Glutamatergic neuron (in vitro differentiated cells): ENCODE data around the gene SIN3B. TPM values are rescaled to one million over a fixed set of nuclear protein-coding genes. Genes with fewer than 3 reads are reported as not detected.

Experiments
- DNase-seq: peaks from one replicate; pipeline ENCODE4 v3.0.0; 2022
- H3K27ac Mint-ChIP-seq: one replicate; pipeline ENCODE4 v1.8.0; 2020; ENCODE audit warnings: mild to moderate bottlenecking, mixed read lengths, inconsistent platforms; ENCODE audit not compliant: unreplicated experiment
- H3K27me3 Mint-ChIP-seq: one replicate; pipeline ENCODE4 v1.8.0; 2020; ENCODE audit warnings: mild to moderate bottlenecking, moderate library complexity, mixed read lengths, inconsistent platforms; ENCODE audit not compliant: unreplicated experiment
- H3K36me3 Mint-ChIP-seq: one replicate; pipeline ENCODE4 v1.8.0; 2020; ENCODE audit warnings: mild to moderate bottlenecking, mixed read lengths, inconsistent platforms; ENCODE audit not compliant: unreplicated experiment
- H3K4me1 Mint-ChIP-seq: one replicate; pipeline ENCODE4 v1.8.0; 2020; ENCODE audit warnings: mild to moderate bottlenecking, low read depth, mixed read lengths, inconsistent platforms; ENCODE audit not compliant: unreplicated experiment
- H3K4me3 Mint-ChIP-seq: one replicate; pipeline ENCODE4 v1.8.0; 2020; ENCODE audit warnings: mild to moderate bottlenecking, mixed read lengths, inconsistent platforms; ENCODE audit not compliant: unreplicated experiment
- H3K9me3 Mint-ChIP-seq: one replicate; pipeline ENCODE4 v1.8.0; 2020; ENCODE audit warnings: mild to moderate bottlenecking, moderate library complexity, mixed read lengths, inconsistent platforms; ENCODE audit not compliant: unreplicated experiment
- total RNA-seq: library from RNA; stranded (reverse); fragmentation: NEBNext Ultra II Directional; extraction: Animal tissue kit (Norgen Biotek cat#: 25700); gene quantifications from one replicate; pipeline ENCODE4 v1.2.1, GENCODE V29; 2021; ENCODE audit not compliant: unreplicated experiment
- TF ChIP-seq, protein P1 (sequence below): fragments of 200-600 bp; sonication (generic); IDR thresholded peaks from one replicate; pipeline ENCODE4 v1.5.0; 2021; ENCODE audit not compliant: partially characterized antibody, unreplicated experiment

Gene SIN3B
- total RNA-seq, 1 donor from 2014 or later, result 97.9 TPM

DNA sequence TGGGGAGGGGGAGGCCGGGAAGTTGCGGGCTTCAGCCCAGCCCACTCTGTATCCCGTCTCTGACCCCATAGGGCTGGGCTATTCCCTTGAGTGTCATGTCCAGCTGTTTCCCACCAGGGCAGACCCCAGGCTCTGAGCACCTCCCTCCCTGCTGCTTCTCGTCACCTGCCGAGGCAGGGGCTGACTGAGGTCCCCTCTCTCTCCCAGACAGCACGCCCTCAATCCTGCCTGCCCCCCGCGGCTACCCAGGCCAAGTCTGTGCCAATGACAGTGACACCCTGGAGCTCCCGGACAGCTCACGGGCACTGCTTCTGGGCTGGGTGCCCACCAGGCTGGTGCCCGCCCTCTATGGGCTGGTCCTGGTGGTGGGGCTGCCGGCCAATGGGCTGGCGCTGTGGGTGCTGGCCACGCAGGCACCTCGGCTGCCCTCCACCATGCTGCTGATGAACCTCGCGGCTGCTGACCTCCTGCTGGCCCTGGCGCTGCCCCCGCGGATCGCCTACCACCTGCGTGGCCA, 60.2 kb downstream of the SIN3B start:
- Mint-ChIP-seq H3K27me3 (peaks cover 9% of the 10 kb centered on the region), H3K4me3 (no peak overlapping the region), H3K27ac (no peak overlapping the region), H3K4me1 (peaks cover 21% of the 10 kb centered on the region), H3K36me3 (no peaks in the 10 kb centered on the region), H3K9me3 (peaks cover 5% of the 10 kb centered on the region)
- DNase-seq, result no peak
- TF ChIP-seq, protein P1, sequence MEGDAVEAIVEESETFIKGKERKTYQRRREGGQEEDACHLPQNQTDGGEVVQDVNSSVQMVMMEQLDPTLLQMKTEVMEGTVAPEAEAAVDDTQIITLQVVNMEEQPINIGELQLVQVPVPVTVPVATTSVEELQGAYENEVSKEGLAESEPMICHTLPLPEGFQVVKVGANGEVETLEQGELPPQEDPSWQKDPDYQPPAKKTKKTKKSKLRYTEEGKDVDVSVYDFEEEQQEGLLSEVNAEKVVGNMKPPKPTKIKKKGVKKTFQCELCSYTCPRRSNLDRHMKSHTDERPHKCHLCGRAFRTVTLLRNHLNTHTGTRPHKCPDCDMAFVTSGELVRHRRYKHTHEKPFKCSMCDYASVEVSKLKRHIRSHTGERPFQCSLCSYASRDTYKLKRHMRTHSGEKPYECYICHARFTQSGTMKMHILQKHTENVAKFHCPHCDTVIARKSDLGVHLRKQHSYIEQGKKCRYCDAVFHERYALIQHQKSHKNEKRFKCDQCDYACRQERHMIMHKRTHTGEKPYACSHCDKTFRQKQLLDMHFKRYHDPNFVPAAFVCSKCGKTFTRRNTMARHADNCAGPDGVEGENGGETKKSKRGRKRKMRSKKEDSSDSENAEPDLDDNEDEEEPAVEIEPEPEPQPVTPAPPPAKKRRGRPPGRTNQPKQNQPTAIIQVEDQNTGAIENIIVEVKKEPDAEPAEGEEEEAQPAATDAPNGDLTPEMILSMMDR, result no peak

DNA sequence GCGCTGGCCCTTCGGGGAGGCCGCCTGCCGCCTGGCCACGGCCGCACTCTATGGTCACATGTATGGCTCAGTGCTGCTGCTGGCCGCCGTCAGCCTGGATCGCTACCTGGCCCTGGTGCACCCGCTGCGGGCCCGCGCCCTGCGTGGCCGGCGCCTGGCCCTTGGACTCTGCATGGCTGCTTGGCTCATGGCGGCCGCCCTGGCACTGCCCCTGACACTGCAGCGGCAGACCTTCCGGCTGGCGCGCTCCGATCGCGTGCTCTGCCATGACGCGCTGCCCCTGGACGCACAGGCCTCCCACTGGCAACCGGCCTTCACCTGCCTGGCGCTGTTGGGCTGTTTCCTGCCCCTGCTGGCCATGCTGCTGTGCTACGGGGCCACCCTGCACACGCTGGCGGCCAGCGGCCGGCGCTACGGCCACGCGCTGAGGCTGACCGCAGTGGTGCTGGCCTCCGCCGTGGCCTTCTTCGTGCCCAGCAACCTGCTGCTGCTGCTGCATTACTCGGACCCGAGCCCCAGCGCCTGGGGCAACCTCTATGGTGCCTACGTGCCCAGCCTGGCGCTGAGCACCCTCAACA, 60.8 kb downstream of the SIN3B start:
- Mint-ChIP-seq H3K4me1 (peaks cover 23% of the 10 kb centered on the region), H3K36me3 (no peaks in the 10 kb centered on the region), H3K27me3 (peaks cover 9% of the 10 kb centered on the region), H3K27ac (no peak overlapping the region), H3K9me3 (peaks cover 3% of the 10 kb centered on the region), H3K4me3 (no peak overlapping the region)
- DNase-seq, result no peak
- TF ChIP-seq, protein P1, result no peak

DNA sequence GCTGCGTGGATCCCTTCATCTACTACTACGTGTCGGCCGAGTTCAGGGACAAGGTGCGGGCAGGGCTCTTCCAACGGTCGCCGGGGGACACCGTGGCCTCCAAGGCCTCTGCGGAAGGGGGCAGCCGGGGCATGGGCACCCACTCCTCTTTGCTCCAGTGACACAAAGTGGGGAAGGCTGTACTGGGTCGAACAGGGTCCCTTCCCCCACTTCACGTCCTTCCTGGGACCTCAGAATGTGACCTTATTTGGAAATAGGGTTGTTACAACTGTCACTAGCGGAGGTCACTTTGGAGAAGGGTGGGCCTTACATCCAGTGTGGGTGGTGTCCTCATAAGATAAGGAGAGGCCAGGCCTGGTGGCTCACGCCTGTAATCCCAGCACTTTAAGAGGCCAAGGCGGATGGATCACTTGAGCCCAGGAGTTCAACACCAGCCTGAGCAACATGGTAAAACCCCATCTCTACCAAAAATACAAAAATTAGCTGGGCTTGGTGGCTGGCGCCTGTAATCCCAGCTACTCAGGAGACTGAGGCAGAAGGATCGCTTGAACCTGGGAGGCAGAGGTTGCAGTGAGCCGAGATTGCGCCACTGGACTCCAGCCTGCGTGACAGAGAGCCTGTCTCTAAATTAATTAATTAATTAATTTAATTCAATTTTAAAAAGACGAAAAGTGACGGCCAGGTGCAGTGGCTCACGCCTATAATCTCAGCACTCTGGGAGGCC, 61.4 kb downstream of the SIN3B start:
- TF ChIP-seq, protein P1, result no peak
- Mint-ChIP-seq H3K27me3 (peaks cover 12% of the 10 kb centered on the region), H3K4me1 (peaks cover 27% of the 10 kb centered on the region), H3K36me3 (no peaks in the 10 kb centered on the region), H3K4me3 (no peak overlapping the region), H3K9me3 (peaks cover 7% of the 10 kb centered on the region), H3K27ac (peak overlapping the region; percentile 15)
- no peak for DNase-seq

DNA sequence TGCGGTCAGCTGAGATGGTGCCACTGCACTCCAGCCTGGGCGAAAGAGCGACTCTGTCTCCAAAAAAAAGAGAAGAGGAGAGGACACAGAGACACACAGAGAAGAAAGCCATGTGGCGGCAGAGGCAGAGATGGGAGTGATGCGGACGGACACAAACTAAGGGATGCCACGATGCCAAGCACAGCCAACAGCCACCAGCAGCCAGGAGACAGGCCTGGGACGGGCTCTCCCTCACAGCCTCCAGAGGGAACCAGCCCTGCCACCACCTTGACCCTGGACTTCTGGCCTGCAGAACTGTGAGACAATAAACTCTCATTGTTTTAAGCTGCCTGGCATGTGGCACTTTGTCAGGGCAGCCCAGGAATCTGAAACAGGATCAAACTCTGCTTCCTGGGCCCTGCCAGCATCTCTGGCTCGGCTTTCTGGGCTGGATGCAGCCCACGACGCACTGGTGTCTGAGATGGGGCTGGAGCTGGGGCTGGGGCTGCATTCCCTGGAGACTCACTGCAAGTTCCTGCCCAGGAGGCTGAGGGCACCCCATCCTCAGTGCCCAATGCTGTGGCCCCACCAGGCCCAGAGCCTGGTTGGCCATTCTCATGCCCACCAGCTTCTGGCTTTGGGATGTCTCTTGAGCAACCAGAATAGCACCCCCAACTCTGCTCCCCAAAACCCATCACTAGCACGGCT, 62.6 kb downstream of the SIN3B start:
- peaks cover 27% of the 10 kb centered on the region for H3K4me1 Mint-ChIP-seq

More for the DNA sequence above, 62.6 kb downstream of the SIN3B start:
- TF ChIP-seq, protein P1, result no peak
- no peak overlapping the region for H3K4me3 Mint-ChIP-seq
- H3K27ac Mint-ChIP-seq, result no peak overlapping the region
- no peak for DNase-seq
- H3K36me3 Mint-ChIP-seq, result no peaks in the 10 kb centered on the region
- H3K9me3 Mint-ChIP-seq, result peaks cover 9% of the 10 kb centered on the region
- peaks cover 12% of the 10 kb centered on the region for H3K27me3 Mint-ChIP-seq
